HL-60 (cell line): Measurements from ENCODE around the gene GGACT.

Experiments
- GABPA ChIP-seq: IDR thresholded peaks from 2 replicates; pipeline ENCODE4 v1.6.1; 2012; ENCODE audit warnings: low read depth
- POLR2AphosphoS5 ChIP-seq: IDR thresholded peaks from 2 replicates; pipeline ENCODE4 v1.6.1; 2012; ENCODE audit warnings: low read depth
- TF ChIP-seq, protein P1 (sequence below): IDR thresholded peaks from one replicate; pipeline ENCODE4 v1.5.1; 2011; ENCODE audit warnings: low read length, control low read depth, inconsistent platforms; ENCODE audit not compliant: insufficient read depth
- TF ChIP-seq, protein P2 (sequence below): IDR thresholded peaks from 2 replicates; pipeline ENCODE4 v1.6.1; 2012; ENCODE audit warnings: low read depth; ENCODE audit not compliant: insufficient replicate concordance

DNA sequence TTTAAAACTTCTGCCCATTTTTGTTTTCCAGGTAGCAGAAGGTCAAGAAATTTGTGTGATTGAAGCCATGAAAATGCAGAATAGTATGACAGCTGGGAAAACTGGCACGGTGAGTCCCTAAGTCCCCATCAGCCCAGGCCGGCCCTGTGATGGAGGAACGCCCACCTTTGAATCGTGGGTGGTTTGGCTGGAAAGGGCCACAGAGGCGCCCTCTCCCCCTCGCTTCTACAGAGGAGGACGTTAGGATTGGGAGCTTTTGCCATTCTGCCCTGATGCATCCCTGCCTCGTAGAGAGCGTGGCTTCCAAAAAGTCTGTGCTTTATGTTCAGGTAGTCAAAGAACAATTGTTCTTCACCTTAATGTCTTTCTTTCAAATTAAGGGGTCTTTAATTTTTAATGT is 60.9 kb downstream of the GGACT start:
- TF ChIP-seq POLR2AphosphoS5: no peak
- TF ChIP-seq, protein P1, sequence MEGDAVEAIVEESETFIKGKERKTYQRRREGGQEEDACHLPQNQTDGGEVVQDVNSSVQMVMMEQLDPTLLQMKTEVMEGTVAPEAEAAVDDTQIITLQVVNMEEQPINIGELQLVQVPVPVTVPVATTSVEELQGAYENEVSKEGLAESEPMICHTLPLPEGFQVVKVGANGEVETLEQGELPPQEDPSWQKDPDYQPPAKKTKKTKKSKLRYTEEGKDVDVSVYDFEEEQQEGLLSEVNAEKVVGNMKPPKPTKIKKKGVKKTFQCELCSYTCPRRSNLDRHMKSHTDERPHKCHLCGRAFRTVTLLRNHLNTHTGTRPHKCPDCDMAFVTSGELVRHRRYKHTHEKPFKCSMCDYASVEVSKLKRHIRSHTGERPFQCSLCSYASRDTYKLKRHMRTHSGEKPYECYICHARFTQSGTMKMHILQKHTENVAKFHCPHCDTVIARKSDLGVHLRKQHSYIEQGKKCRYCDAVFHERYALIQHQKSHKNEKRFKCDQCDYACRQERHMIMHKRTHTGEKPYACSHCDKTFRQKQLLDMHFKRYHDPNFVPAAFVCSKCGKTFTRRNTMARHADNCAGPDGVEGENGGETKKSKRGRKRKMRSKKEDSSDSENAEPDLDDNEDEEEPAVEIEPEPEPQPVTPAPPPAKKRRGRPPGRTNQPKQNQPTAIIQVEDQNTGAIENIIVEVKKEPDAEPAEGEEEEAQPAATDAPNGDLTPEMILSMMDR: no peak
- TF ChIP-seq, protein P2, sequence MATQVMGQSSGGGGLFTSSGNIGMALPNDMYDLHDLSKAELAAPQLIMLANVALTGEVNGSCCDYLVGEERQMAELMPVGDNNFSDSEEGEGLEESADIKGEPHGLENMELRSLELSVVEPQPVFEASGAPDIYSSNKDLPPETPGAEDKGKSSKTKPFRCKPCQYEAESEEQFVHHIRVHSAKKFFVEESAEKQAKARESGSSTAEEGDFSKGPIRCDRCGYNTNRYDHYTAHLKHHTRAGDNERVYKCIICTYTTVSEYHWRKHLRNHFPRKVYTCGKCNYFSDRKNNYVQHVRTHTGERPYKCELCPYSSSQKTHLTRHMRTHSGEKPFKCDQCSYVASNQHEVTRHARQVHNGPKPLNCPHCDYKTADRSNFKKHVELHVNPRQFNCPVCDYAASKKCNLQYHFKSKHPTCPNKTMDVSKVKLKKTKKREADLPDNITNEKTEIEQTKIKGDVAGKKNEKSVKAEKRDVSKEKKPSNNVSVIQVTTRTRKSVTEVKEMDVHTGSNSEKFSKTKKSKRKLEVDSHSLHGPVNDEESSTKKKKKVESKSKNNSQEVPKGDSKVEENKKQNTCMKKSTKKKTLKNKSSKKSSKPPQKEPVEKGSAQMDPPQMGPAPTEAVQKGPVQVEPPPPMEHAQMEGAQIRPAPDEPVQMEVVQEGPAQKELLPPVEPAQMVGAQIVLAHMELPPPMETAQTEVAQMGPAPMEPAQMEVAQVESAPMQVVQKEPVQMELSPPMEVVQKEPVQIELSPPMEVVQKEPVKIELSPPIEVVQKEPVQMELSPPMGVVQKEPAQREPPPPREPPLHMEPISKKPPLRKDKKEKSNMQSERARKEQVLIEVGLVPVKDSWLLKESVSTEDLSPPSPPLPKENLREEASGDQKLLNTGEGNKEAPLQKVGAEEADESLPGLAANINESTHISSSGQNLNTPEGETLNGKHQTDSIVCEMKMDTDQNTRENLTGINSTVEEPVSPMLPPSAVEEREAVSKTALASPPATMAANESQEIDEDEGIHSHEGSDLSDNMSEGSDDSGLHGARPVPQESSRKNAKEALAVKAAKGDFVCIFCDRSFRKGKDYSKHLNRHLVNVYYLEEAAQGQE: no peak
- no peak for TF ChIP-seq GABPA
